ENCODE measurements around the gene XPNPEP3.

- TF ChIP-seq, protein P1, sequence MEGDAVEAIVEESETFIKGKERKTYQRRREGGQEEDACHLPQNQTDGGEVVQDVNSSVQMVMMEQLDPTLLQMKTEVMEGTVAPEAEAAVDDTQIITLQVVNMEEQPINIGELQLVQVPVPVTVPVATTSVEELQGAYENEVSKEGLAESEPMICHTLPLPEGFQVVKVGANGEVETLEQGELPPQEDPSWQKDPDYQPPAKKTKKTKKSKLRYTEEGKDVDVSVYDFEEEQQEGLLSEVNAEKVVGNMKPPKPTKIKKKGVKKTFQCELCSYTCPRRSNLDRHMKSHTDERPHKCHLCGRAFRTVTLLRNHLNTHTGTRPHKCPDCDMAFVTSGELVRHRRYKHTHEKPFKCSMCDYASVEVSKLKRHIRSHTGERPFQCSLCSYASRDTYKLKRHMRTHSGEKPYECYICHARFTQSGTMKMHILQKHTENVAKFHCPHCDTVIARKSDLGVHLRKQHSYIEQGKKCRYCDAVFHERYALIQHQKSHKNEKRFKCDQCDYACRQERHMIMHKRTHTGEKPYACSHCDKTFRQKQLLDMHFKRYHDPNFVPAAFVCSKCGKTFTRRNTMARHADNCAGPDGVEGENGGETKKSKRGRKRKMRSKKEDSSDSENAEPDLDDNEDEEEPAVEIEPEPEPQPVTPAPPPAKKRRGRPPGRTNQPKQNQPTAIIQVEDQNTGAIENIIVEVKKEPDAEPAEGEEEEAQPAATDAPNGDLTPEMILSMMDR (IDR thresholded peaks at IDR 0.05; ENCODE audit: low read length), result no peak
- TF ChIP-seq EZH2 (optimal IDR thresholded peaks at IDR 0.05; ENCODE audit: low read depth, low read length), result no peak
Measured at GRCh38 chr22:40808018-40808841, 48.7 kb upstream of the XPNPEP3 start.

Measured in MM.1S (cell line).